Gastrocnemius medialis (tissue), 4 donors: ENCODE results near the gene SCNN1B. TPM values are rescaled to one million over a fixed set of nuclear protein-coding genes. Genes with fewer than 3 reads are reported as not detected.
"Not testable (repeated sequence)": the region's sequence is repeated elsewhere in the genome, so short reads cannot be mapped to it uniquely, and the experiment has no call there.

Experiments used
- ATAC-seq, 2 donors: fragments of 150-250 bp; one replicate each; pipeline ENCODE4 v1.9.1; 2016
- DNase-seq, 2 donors: peaks; one replicate each; pipeline ENCODE4 v3.0.0-alpha.2; 2019
- H3K27ac ChIP-seq, 4 donors: fragments of 200-600 bp; sonication (generic); 1 replicate in 1 of 4; 2 replicates in 3 of 4; pipeline ENCODE4 v1.5.1; 2016 to 2018; ENCODE audit warnings: mild to moderate bottlenecking in 2 of 4, moderate library complexity in 1 of 4
- H3K27me3 ChIP-seq, 3 donors: fragments of 200-600 bp; sonication (generic) in 2 of 3; 1 replicate in 1 of 3; 2 replicates in 2 of 3; pipeline versions ENCODE4 v1.5.1 to v1.6.0; 2016 to 2019; ENCODE audit warnings: mild to moderate bottlenecking in 1 of 3, moderate library complexity in 1 of 3
- H3K36me3 ChIP-seq, 2 donors: fragments of 200-600 bp; sonication (generic) in 1 of 2; one replicate each; pipeline ENCODE4 v1.5.1; 2017 to 2018
- H3K4me1 ChIP-seq, 2 donors: fragments of 200-600 bp; sonication (generic) in 1 of 2; one replicate each; pipeline ENCODE4 v1.5.1; 2016 to 2017; ENCODE audit warnings: mild to moderate bottlenecking in 2 of 2
- H3K4me3 ChIP-seq, 4 donors: fragments of 200-600 bp; sonication (generic) in 3 of 4; 1 replicate in 1 of 4; 2 replicates in 3 of 4; pipeline ENCODE4 v1.5.1; 2016 to 2019; ENCODE audit warnings: mild to moderate bottlenecking in 2 of 4
- H3K9me3 ChIP-seq, 3 donors: fragments of 200-600 bp; sonication (generic) in 2 of 3; 1 replicate in 1 of 3; 2 replicates in 2 of 3; pipeline ENCODE4 v1.5.1; 2016 to 2019
- POLR2A ChIP-seq, 2 donors: fragments of 450-650 bp; IDR thresholded peaks; one replicate each; pipeline ENCODE4 v1.6.1; 2017; ENCODE audit warnings: antibody characterized with exemption in 2 of 2, mild to moderate bottlenecking in 2 of 2, moderate library complexity in 2 of 2
- in situ Hi-C, 4 donors: fragments of 200-750 bp; cut with MboI; loops; one replicate each; pipeline versions ENCODE4 v1.15.0 to v1.8.0; 2017; ENCODE audit warnings: low sequenced_read_pairs in 4 of 4
- intact Hi-C: fragments of 100-400 bp; cut with DNase I; formaldehyde crosslinking; loops from one replicate; pipeline ENCODE4 v1.15.1; 2023; ENCODE audit warnings: low total_unique reads
- total RNA-seq, 4 donors: library from RNA; depleted of rRNA; stranded (reverse); fragments of >200 nt; gene quantifications; one replicate each; pipeline versions ENCODE4 v1.1.0 to v1.2.3, GENCODE V29; 2016
- TF ChIP-seq, protein P1 (sequence below), 5 experiments: fragments of 450-650 bp in 3 of 5; fragments of 200-600 bp in 2 of 5; sonication (generic) in 2 of 5; IDR thresholded peaks in 4 of 5; conservative IDR thresholded peaks in 1 of 5; 1 replicate in 4 of 5; 2 replicates in 1 of 5; pipeline ENCODE4 v1.5.1; 2016 to 2019; ENCODE audit warnings: antibody characterized with exemption in 5 of 5, mild to moderate bottlenecking in 3 of 5, moderate library complexity in 3 of 5

SCNN1B gene
- total RNA-seq, 4 donors from 2014 or later, result 0.81 to 2.3 (median 0.99) TPM

DNA sequence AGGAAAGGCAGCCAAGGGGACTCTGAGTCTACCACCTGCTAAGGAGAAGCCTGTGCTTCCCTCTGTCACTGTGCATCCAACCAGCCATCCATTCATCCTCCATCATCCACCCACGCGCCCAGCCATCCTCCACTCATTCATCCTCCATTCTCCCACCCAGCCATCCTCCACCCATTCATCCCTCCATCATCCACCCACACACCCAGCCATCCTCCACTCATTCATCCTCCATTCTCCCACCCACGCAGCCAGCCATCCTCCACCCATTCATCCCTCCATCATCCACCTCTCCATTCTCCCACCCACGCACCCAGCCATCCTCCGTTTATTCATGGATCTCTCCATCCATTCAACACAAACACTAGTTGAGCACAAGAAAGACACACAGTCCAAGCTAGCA, 76.8 kb downstream of the SCNN1B start:
- no peak for DNase-seq
- intact Hi-C loops, result no loop called here
- Histone ChIP-seq H3K27ac (no peak overlapping the region), H3K4me3 (no peak overlapping the region), H3K36me3 (no peaks in the 10 kb centered on the region), H3K4me1 (no peaks in the 10 kb centered on the region), H3K27me3 (no peaks in the 10 kb centered on the region), H3K9me3 (no peaks in the 10 kb centered on the region)
- in situ Hi-C loops, result no loop called here
- no peak for ATAC-seq
- TF ChIP-seq, protein P1, sequence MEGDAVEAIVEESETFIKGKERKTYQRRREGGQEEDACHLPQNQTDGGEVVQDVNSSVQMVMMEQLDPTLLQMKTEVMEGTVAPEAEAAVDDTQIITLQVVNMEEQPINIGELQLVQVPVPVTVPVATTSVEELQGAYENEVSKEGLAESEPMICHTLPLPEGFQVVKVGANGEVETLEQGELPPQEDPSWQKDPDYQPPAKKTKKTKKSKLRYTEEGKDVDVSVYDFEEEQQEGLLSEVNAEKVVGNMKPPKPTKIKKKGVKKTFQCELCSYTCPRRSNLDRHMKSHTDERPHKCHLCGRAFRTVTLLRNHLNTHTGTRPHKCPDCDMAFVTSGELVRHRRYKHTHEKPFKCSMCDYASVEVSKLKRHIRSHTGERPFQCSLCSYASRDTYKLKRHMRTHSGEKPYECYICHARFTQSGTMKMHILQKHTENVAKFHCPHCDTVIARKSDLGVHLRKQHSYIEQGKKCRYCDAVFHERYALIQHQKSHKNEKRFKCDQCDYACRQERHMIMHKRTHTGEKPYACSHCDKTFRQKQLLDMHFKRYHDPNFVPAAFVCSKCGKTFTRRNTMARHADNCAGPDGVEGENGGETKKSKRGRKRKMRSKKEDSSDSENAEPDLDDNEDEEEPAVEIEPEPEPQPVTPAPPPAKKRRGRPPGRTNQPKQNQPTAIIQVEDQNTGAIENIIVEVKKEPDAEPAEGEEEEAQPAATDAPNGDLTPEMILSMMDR (IDR thresholded peaks at IDR 0.05 in 4 of 5, conservative IDR thresholded peaks at IDR 0.05 in 1 of 5), result no peak
- no peak for TF ChIP-seq POLR2A (IDR thresholded peaks at IDR 0.05)

GRCh38 chr16:23379707-23380106, 77.6 kb downstream of the SCNN1B start:
- intact Hi-C loops, result no loop called here
- no peaks in the 10 kb centered on the region for H3K9me3 ChIP-seq

GRCh38 chr16:23380501-23380951, 78.4 kb downstream of the SCNN1B start:
- Histone ChIP-seq H3K27me3 (no peaks in the 10 kb centered on the region), H3K4me3 (no peak overlapping the region), H3K4me1 (no peaks in the 10 kb centered on the region), H3K9me3 (no peaks in the 10 kb centered on the region), H3K36me3 (no peaks in the 10 kb centered on the region), H3K27ac (no peak overlapping the region)
- no peak for DNase-seq
- TF ChIP-seq, protein P1 (IDR thresholded peaks at IDR 0.05 in 4 of 5, conservative IDR thresholded peaks at IDR 0.05 in 1 of 5), result no peak
- no peak for TF ChIP-seq POLR2A (IDR thresholded peaks at IDR 0.05)
- in situ Hi-C loops (no loop called here), intact Hi-C loops (no loop called here)
- ATAC-seq, result no peak

More at GRCh38 chr16:23379707-23380106, 77.6 kb downstream of the SCNN1B start:
- in situ Hi-C loops, result no loop called here
- H3K27ac ChIP-seq, result no peak overlapping the region
- H3K4me3 ChIP-seq, result no peak overlapping the region
- no peaks in the 10 kb centered on the region for H3K27me3 ChIP-seq
- TF ChIP-seq, protein P1 (IDR thresholded peaks at IDR 0.05 in 4 of 5, conservative IDR thresholded peaks at IDR 0.05 in 1 of 5), result no peak
- no peak for TF ChIP-seq POLR2A (IDR thresholded peaks at IDR 0.05)
- DNase-seq, result no peak
- H3K36me3 ChIP-seq, result no peaks in the 10 kb centered on the region
- no peaks in the 10 kb centered on the region for H3K4me1 ChIP-seq
- ATAC-seq, result no peak

- ATAC-seq, in situ Hi-C loops, H3K27ac ChIP-seq, intact Hi-C loops, H3K9me3 ChIP-seq, H3K4me3 ChIP-seq, H3K4me1 ChIP-seq, H3K27me3 ChIP-seq, H3K36me3 ChIP-seq, DNase-seq: not testable (repeated sequence)
These were observed 79.6 kb downstream of the SCNN1B start for GRCh38 chr16:23381702-23382101.

DNA sequence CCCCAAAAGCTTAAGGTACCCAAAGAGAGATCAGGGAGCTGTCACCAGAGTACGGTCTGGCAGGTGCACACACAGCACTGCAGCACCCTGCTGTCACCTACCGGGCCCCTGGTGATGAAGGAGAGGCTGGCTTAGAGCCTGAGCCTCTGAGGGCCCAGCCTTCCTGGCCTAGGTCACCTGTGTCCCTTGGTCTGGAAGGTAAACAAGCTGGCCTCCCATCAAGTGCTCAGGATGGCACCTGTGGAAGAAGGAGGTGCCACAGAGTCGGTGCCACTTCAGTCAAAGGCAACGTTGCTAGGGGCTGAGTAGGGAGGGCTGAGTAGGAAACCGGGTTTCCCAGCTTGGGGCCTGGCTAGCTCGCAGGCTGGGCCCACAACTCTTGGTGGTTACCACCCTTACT, 80.2 kb downstream of the SCNN1B start:
- H3K4me3 ChIP-seq, result no peak overlapping the region
- no peaks in the 10 kb centered on the region for H3K9me3 ChIP-seq
- no peak overlapping the region for H3K27ac ChIP-seq
- DNase-seq (no peak), ATAC-seq (no peak)
- no peaks in the 10 kb centered on the region for H3K4me1 ChIP-seq
- no peaks in the 10 kb centered on the region for H3K36me3 ChIP-seq
- TF ChIP-seq, protein P1 (IDR thresholded peaks at IDR 0.05 in 4 of 5, conservative IDR thresholded peaks at IDR 0.05 in 1 of 5), result no peak
- no peak for TF ChIP-seq POLR2A (IDR thresholded peaks at IDR 0.05)
- in situ Hi-C loops (no loop called here), intact Hi-C loops (no loop called here)
- H3K27me3 ChIP-seq, result no peaks in the 10 kb centered on the region
